Occipital lobe (tissue), 2 donors: Measurements from ENCODE around the gene PRRG3. TPM values are rescaled to one million over a fixed set of nuclear protein-coding genes. Genes with fewer than 3 reads are reported as not detected.
A peak's percentile ranks its signal among the peaks of the same experiment; 100 is the strongest.
"Not testable (repeated sequence)": the region's sequence is repeated elsewhere in the genome, so short reads cannot be mapped to it uniquely, and the experiment has no call there.

Experiments
- DNase-seq: peaks from one replicate; lab custom pipeline; 2025; lab: John Stamatoyannopoulos, UW
- total RNA-seq: library from RNA; depleted of rRNA; stranded (reverse); fragments of >200 nt; gene quantifications from one replicate; pipeline ENCODE4 v1.2.3, GENCODE V29; 2014

Gene PRRG3
- total RNA-seq: 7.2 TPM

DNA sequence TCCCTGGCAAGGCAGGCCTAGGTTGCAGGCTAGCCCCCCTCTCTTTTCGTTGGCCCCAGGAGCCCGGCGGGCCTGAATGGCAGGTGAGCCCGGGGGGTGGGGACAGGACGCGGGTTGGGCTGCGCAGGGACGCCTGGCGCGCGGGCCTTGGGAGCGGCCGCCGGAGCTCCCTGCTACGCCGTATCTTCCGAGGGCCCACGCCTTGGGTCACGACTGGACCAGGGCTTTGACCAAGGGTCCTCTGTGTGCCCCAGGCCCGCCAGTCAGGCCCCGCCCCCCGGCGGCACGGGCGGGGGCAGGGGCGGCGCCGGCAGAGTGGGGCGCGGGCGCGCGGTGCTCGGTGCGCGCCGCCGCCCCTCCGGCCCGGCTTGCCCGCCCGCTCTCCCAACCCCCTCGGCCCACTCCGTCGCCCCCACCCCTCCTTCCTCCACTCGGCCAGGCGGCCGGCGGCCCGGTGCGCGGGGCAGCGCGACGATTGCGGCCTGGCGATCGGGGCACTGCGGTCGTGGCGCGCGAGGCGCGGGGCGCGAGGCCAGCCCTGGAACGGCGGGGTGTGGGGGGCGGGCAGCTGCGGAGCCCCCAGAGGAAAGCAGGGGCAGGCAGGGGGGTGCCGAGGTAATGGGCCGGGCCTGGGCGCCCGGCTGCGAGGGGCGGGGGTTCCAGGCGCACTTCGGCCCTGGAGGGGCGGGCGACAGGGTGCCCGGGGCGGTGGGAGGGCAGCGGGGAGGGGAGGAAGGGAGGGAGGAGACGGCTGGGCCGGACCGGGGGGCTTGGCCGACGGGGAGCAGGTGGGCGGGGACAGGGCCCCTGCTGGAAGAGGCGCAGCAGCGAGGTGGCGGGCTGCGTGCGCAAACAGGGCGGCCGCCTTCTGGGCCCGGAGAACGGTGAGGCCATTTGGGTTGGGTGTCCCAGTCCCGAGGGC is at the start of gene PRRG3:
TSS of gene PRRG3 (plus strand) at position 798 of the 922 bp plus-strand sequence. CDS start 3,357 bp downstream, outside the sequence.
- no peak for DNase-seq

DNA sequence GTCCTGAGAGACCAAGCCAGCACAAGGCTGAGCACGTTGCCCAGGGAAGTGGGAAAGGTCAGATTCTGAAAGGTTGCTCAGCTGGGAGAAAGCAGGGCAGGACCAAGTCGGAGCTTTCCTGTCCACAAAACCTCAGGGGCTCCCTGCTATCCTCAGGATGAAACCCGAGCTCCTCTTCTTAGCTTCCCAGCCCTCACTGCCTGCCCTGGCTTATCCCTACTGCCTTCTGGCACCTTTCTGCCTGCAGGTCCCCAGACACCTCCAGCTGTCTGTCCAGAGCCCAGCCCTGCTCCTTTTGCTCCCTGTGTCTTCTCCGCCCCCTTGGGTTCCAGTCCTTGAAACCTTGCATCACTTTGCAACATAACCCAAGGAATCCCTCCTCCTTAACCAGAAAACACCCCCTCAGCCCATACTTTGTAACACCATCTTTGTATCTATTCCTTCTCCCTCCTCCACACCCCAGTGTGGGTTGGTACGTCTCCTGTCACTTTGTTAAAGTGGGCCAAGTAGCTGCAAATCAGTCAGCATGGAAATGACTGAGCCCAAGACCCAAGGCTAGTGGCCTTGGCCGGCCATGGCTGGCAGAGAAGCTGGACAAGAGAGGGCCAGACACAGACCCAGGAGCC is 20.0 kb upstream of the PRRG3 start:
- no peak for DNase-seq

DNA sequence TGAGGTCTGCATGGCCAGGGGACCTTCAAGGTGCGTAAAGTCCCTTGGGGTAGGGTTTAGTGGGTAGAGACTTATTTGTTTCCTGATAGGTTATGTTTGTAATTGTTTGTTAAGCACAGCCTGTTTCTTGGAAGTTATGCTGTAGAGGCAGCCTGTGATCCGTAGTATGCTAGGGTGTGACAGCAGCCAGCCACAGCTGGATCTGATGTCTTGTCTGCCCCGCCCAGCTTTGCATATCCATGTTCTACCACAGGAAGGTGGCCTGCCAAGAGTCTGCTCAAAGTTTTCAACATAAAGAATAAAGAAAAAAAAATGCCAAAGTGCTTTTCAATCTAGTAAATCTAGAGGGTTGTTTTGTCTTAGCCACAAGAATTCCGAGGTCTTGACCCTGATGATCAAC is 19.1 kb upstream of the PRRG3 start:
- no peak for DNase-seq

DNA sequence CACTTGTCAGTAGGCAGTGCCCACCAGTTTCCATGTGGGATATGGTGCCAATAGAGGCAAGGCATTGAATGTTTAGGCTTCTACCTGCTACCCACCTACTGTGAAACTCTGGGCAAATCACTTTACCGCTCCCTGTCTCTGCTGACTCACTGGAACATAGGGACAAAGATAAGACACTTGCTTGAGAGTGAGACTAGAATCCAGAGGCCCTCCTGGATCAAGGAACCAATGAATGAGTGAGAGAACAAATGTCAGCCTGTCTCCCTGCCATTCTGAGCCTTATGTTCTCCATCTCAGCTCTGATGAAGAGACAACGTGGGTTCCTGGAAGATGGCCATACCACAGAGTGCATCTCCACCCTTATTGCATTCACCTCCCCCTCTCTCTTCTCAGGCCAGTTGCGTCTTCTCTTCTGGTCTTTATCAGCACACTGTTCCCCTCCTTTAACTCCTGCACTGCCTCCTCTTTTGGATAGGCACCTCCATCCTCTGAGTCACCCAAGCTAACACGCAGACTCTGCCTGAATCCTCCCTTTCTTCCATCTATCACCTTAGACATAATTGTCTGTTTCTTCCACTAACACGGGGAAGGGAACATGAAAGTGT is 15.4 kb upstream of the PRRG3 start:
- DNase-seq: no peak

DNA sequence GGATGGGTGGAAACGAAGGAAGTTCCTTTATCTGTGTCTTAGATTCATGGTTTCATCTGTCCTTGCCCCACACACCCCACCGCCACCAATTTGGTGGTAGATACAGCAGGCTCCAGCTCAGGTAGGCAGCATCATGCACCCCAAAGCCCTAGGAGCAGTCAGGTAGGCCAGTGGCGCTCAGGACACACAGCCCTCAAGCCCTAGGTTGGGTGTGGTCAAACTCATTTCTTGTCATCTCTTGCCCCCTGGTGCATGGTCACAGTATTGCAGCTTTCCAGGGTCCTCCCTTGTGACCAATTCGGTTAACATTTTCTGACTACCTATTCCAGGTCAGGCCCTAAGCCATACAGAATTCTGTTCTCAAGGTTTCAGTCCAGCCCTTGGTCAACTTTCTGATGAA is 14.5 kb upstream of the PRRG3 start:
- no peak for DNase-seq

DNA sequence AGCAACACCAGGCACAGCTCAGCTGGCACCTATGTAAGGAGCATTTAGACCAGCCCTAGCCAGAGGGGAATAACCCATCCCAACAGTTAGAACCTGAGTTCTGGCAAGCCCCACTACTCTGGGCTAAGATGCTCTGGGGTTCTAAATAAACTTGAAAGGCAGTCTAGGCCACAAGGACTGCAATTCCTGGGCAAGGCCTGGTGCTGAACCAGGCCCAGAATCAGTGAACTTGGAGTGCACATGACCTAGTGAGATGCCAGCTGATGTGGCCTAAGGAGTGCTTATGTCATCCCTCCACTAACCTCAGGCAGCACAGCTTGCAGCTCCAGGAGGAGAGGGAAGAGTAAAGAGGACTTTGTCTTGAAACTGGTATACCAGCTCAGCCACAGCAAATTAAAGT is 7.6 kb upstream of the PRRG3 start:
- no peak for DNase-seq

DNA sequence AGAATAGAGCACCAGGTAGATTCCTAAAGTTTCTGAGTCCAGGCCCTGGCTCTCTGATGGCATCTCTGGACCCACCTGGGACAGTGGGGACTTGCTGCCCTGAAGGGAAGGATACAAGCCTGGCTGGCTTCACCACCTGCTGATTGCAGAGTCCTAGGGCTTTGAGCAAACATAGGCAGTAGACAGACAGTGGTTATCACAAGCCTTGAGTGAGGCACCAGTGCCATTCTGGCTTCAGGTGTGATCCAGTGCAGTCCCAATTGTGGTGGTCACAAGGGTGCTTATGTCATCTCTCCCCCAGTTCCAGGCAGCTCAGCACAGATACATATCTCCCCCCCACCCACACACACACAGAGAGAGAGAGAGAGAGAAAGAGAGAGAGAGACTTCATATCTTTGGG is 6.6 kb upstream of the PRRG3 start:
- DNase-seq: no peak

DNA sequence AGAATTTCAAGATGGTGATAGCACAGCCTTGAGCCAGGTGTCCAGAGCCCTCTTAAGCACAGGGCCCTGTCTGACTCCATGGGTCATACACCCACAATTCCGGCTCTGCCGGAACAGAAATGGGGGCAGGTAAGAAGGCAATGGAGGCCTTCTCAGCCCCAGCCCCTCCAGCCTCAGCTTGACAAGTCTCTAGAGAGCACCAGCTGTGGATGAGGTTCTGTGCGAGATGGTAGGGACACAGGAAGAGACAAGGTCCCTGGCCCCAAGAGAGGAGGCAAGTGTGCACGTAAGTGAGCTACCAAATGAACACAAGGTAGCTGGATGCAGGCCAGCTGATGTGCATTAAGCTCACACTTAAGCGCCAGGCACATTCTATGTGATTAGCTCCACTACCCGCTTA is 2.4 kb upstream of the PRRG3 start:
- no peak for DNase-seq

DNA sequence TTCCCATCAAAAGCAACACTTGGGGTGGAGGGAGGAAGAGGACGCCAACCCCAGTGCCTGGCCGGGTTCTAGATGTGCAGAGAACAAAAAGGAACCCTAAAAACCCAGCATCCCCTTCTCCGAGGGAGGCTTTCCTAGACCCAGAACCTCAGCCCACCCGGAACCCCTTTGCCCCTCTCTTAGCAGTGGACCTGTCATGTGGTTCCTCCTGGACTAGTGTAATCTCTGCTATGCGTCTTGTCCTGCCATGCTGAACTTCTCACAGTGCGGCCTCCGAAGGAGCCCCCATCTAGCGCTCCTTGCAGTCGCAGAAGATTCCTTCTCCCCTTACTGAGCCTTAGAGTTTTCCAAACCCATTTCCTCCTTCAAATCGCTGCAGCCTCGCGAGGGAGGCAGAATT is 1.1 kb upstream of the PRRG3 start:
- DNase-seq: no peak

DNA sequence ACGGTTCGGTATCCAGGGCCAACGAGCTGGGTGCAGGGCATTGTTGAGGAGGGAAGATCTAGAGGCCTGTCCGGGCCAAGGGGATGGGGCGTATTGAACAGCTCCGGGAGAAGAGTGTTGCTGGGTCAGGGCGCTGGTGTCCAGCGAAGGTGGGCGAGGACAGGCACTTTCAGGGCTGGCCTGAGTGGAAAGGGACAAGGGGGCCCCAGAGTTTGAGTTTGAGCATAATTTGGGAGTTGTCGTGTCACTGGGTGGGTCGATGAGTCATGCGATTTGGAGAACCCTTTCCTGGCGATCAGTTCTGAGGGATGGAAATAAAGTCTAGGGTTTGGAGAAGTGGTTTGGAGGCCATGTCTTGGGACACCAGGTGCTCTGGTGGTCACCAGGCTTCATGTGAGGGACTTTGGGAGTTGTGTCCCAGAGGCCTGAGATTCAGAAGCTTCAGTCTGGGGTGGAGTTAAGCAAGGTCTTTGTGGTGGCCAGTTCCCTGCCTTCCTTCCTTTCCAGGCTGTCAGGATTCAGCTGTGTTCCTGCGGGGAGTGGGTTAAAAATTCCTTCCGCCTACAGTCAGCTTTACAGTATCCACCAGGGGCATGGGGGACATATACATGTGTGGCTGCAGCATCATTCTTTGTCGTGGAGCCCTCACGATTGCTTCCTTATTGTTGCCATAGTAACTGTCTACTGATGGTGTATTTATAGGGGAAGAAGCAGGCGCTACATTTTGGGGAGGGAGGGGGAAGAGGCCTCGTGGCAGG is 504 bp downstream of the PRRG3 start:
- DNase-seq: no peak

DNA sequence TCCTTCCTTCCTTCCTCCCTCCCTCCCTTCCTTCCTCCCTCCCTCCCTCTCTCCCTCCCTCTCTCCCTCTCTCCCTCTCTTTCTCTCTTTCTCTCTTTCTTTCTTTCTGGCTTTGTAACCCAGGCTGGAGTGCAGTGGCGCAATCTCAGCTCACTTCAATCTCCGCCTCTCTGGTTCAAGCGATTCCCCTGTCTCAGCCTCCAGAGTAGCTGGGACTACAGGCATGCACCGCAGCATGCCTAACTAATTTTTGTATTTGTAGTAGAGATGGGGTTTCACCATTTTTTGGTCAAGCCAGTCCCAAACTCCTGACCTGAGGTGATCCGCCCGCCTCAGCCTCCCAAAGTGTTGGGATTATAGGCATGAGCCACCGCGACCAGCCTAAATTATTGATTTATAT is 1.8 kb downstream of the PRRG3 start:
- DNase-seq: not testable (repeated sequence)

DNA sequence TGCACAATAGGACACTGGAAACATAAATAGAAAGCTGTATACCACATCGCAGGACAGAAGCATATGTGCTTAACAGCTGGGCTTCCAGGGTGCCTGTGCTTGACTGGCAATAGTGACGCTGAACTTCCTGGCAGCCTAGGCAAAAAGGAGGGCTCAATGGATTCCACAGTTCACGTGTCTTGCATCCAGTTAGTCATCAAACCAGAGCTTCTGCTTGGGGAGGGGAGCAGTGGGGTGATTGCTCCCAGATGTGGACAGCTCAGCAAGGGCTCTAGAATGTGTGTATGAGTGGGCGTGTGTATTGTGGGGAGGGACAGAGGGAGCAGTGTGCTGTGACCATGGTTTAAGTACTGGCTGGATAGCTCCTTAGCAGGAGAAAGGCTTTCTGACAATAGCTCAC is 2.3 kb downstream of the PRRG3 start:
- no peak for DNase-seq

DNA sequence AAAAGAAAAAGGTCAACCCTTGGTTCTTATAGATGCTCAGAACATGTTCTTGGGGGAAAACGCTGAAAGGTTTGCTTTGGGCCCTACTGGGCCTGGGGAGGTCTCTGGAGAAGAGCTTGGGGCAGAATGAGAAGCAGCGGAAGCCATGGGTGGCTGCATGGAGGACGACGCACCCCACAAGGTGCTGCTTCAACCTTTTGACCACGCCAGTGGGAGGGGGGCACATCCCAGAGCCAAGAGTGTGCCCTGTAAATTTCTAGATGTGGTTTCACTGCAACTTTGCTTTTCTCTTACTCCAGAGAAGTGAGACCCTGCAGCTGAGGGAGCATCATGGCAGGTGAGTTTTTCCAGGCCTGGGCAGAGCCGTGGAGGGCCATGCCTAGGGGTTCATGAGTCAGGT is 3.2 kb downstream of the PRRG3 start:
- DNase-seq: no peak

DNA sequence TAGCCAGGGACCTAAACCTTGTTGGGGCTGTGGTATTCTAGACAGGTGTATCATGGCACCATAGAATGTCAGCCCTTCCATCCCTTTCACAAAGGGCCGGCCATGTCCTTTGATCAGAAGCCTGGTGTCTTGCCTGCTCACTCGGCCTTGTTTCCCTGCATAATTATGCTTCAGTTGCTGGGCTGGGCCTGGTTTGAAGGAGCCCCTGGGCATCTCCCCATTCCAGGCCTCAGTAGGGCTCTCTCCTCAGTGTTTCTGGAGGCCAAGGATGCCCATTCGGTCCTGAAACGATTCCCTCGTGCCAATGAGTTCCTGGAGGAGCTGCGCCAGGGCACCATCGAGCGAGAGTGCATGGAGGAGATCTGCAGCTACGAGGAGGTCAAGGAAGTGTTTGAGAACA is 4.5 kb downstream of the PRRG3 start:
- DNase-seq: no peak

DNA sequence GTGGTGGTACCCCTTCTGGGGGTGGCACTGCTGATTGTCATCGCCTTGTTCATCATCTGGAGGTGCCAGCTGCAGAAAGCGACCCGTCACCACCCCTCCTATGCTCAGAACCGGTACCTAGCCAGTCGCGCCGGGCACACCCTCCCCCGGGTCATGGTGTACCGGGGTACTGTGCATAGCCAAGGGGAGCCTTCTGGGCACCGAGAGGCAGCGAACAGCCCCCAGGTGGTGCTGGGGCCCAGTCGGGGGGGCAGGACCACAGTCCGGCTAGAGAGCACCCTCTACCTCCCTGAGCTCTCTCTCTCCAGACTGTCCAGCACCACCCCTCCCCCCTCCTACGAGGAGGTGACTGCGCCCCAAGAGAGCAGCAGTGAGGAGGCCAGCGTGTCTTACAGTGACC is 5.3 kb downstream of the PRRG3 start:
- DNase-seq: no peak

DNA sequence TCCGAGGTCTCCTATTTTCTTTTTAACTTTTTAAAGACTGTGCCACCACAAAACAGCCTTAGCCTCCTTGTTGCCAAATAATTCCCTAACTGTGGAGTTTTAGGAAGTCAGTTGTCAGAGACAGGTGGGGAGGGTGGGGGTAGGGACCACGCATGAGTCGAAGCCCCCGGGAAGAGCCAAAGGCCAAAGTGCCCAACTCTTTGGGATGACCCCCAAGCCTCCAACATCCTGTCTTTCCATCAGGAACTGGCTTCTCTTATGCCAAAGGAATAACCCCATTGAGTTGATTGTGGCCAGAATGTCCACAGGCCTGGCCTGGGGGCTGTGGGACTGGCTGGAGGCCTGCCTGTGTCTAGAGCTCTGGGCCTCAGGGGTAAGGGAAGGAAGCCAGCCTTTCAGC is 5.8 kb downstream of the PRRG3 start:
- no peak for DNase-seq

DNA sequence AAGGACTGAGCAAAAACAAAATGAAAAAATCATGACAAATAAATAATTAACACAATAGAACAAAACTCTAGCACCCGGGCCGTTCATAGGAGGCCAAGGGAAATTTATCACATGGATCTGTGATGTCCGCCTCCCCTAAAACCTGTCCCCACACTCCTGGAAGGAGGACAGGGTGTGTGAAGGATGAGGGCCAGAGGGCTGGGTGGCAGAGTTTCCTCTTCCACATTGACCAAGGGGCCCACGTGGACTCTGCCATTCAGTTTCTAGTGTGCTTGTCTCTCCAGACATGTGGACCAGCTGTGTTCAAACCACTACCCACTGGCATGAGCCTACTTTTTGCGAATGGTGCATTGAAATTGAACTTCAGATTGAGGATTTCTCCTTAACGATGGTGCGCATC is 6.3 kb downstream of the PRRG3 start:
- DNase-seq: no peak

DNA sequence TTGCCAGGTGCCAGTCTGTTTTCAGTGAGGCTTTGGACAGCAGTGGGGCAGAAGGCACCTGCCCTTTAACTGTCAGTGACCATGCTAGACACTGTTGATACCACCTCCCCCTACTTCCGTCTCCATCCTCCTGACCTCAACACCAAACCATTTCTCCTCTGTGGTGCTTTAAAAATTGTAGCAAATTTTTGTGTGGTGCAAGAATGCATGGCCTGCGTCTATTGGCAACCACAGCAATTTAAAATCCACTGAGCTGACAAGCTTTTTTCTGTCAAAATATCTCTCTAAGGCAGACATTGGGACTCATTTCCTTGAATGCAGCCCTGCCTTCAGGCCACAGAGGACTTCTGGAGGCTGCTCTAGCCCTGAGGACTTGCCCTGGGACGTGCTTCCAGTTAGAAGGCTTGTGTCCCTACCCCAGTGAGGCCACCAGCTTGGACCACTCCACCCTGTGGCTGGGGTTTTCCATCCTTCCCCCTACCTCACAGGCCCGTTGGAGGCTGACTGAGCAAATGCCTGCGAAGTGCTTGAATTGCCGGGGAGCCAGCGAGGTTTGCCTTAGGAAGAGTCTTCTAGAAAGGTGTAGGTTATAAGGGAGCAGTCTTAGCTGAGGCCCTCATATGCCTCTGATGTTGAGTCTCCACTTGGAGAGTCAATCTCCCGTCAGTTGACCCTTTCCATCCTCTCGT is 6.9 kb downstream of the PRRG3 start:
- no peak for DNase-seq

DNA sequence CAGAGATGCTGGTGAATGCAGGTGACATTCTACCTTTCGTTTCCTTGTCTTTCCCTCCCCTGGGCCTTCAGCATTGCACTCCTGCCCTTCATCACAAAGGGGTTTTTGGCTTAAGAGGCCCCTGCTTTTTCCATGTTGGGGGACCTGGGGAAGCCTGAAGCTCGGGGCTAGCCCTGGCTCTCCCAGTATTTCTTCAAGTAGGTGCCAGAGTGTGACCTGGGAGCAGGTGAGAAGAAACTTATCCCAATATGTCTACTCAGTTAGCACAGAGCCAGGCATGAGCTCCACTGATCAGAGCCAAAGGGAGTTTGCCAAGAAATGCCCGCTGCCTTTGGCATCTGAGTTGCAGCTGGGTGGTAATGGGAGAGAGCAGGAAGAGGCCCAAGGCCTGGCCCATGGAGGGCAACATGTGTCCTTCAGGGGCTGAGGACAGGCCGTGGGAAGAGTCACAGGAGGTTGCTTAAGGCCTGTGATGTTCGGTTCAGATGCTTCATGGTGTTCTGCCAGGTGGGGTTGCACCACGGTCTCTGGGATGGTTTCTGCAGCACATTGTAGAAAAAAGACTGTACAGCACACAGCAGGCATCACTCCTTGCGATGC is 7.6 kb downstream of the PRRG3 start:
- no peak for DNase-seq

DNA sequence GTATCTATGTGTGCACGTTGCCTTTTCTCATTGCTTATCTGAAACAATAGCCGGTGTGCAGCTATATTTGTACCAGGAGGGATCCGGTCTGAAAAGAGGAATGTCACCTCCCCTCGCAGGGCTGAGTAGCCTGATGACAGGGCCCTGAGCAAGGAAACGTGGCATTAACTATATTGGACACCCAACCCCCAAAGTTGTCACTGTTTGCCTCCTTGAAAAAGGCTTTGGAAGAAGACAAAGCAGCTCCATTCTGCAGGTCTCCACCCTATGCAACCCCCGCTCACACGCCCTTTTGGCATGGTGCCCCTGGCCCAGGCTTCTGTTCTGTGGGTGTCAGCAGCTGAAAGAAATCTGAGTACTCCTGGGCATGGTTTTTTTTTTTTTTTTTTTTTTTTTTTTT is 8.2 kb downstream of the PRRG3 start:
- DNase-seq: peak; percentile 6
